Skeletal muscle cell (primary cell): ENCODE results near the gene MGRN1.

Experiments used
- DNase-seq: peaks from one replicate; pipeline ENCODE4 v3.0.0-alpha.2; 2010; ENCODE audit warnings: low read depth
- H3K4me3 ChIP-seq: 2 replicates; pipeline ENCODE4 v1.5.1; 2011; ENCODE audit warnings: low read depth, mild to moderate bottlenecking, control low read depth, low read length, moderate library complexity

The MGRN1 gene

GRCh38 chr16:4624015-4624826 is at the start of gene MGRN1:
TSS of gene MGRN1 (plus strand) at chr16:4624826. CDS start at chr16:4624961, 135 bp downstream.
- H3K4me3 ChIP-seq: peak within 1 kb of the TSS; percentile 86
- peak; percentile 95 for DNase-seq

- H3K4me3 ChIP-seq: no peak overlapping the region
- no peak for DNase-seq
These were observed 49.5 kb upstream of the MGRN1 start for GRCh38 chr16:4574919-4575705.

GRCh38 chr16:4576008-4576407 is 48.6 kb upstream of the MGRN1 start:
- DNase-seq: no peak
- no peak overlapping the region for H3K4me3 ChIP-seq

GRCh38 chr16:4578961-4579530 is 45.6 kb upstream of the MGRN1 start:
- DNase-seq: no peak
- no peak overlapping the region for H3K4me3 ChIP-seq

- DNase-seq: no peak
- H3K4me3 ChIP-seq: no peak overlapping the region
These were observed 44.4 kb upstream of the MGRN1 start for GRCh38 chr16:4580250-4580649.

GRCh38 chr16:4583906-4584305 is 40.7 kb upstream of the MGRN1 start:
- DNase-seq: no peak

GRCh38 chr16:4586291-4586690 is 38.3 kb upstream of the MGRN1 start:
- no peak for DNase-seq

More at GRCh38 chr16:4583906-4584305, 40.7 kb upstream of the MGRN1 start:
- H3K4me3 ChIP-seq: no peak overlapping the region

GRCh38 chr16:4588386-4588785 is 36.2 kb upstream of the MGRN1 start:
- H3K4me3 ChIP-seq: no peak overlapping the region
- no peak for DNase-seq

More at GRCh38 chr16:4586291-4586690, 38.3 kb upstream of the MGRN1 start:
- no peak overlapping the region for H3K4me3 ChIP-seq

- DNase-seq: no peak
- H3K4me3 ChIP-seq: no peak overlapping the region
These were observed 35.7 kb upstream of the MGRN1 start for GRCh38 chr16:4588961-4589360.

GRCh38 chr16:4591191-4591590 is 33.4 kb upstream of the MGRN1 start:
- H3K4me3 ChIP-seq: no peak overlapping the region
- no peak for DNase-seq

GRCh38 chr16:4591706-4592470 is 32.7 kb upstream of the MGRN1 start:
- H3K4me3 ChIP-seq: no peak overlapping the region
- DNase-seq: no peak

GRCh38 chr16:4593086-4593485 is 31.5 kb upstream of the MGRN1 start:
- no peak overlapping the region for H3K4me3 ChIP-seq
- DNase-seq: peak; percentile 22

GRCh38 chr16:4594433-4595410 is 29.9 kb upstream of the MGRN1 start:
- H3K4me3 ChIP-seq: no peak overlapping the region
- DNase-seq: no peak

GRCh38 chr16:4597174-4597573 is 27.5 kb upstream of the MGRN1 start:
- H3K4me3 ChIP-seq: no peak overlapping the region
- DNase-seq: no peak

GRCh38 chr16:4599037-4599436 is 25.6 kb upstream of the MGRN1 start:
- DNase-seq: no peak

GRCh38 chr16:4599545-4599944 is 25.1 kb upstream of the MGRN1 start:
- no peak for DNase-seq
- no peak overlapping the region for H3K4me3 ChIP-seq

More at GRCh38 chr16:4599037-4599436, 25.6 kb upstream of the MGRN1 start:
- H3K4me3 ChIP-seq: no peak overlapping the region

GRCh38 chr16:4601036-4601863 is 23.4 kb upstream of the MGRN1 start:
- DNase-seq: no peak
- H3K4me3 ChIP-seq: no peak overlapping the region

- H3K4me3 ChIP-seq: no peak overlapping the region
These were observed 22.8 kb upstream of the MGRN1 start for GRCh38 chr16:4601864-4602186.

More at GRCh38 chr16:4601864-4602186, 22.8 kb upstream of the MGRN1 start:
- DNase-seq: no peak
